ENCODE measurements around the gene PAX5. TPM values are rescaled to one million over a fixed set of nuclear protein-coding genes. Genes with fewer than 3 reads are reported as not detected.

The PAX5 gene
- total RNA-seq, 1 donor from 2014 or later, result not detected

DNA sequence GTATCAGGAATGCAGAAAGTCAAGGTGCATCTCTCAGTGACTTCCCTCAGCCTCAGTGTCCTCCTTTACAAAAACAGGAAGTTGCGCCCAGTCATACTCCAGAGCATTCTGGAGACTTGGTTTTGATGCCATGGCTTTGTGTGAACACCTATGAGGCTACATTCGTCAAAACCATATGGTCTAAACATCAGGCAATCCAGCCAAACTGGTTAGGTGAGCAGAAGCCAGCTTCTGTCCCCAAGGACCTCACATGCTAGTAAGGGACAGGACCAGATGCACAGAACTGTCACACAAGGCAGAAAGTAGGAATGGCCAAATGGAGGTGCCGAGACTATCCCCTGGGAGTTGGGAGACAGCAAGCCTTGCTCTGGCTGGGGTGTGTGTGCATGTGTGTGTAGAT, 244.2 kb downstream of the PAX5 start:
- DNase-seq (ENCODE audit: low read depth), result no peak
- TF ChIP-seq, protein P1, sequence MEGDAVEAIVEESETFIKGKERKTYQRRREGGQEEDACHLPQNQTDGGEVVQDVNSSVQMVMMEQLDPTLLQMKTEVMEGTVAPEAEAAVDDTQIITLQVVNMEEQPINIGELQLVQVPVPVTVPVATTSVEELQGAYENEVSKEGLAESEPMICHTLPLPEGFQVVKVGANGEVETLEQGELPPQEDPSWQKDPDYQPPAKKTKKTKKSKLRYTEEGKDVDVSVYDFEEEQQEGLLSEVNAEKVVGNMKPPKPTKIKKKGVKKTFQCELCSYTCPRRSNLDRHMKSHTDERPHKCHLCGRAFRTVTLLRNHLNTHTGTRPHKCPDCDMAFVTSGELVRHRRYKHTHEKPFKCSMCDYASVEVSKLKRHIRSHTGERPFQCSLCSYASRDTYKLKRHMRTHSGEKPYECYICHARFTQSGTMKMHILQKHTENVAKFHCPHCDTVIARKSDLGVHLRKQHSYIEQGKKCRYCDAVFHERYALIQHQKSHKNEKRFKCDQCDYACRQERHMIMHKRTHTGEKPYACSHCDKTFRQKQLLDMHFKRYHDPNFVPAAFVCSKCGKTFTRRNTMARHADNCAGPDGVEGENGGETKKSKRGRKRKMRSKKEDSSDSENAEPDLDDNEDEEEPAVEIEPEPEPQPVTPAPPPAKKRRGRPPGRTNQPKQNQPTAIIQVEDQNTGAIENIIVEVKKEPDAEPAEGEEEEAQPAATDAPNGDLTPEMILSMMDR (conservative IDR thresholded peaks at IDR 0.05; ENCODE audit: low read depth, low read length), result no peak
- no peak overlapping the region for H3K4me3 ChIP-seq (ENCODE audit: low read depth, low read length)

DNA sequence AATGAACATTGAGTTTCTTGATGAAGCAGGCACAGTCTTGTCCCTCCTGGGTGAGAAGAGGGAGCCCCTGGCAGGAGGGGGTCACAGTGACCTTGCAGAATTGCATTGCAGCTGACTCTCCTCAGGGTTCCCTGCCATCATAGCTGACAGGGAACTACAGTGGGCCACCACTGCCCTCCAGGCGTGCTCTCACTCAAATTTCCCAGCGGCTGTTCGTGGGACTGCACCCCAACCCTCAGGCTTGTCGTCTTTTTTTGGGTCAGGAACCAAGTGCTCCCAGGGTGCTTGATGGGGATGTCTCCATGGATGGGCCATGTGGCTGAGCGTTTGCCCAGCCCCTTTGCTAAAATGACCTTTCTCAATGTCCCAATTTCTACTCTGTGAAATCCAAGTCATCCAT, 245.5 kb downstream of the PAX5 start:
- TF ChIP-seq, protein P1 (conservative IDR thresholded peaks at IDR 0.05; ENCODE audit: low read depth, low read length), result peak; percentile 40
- DNase-seq (ENCODE audit: low read depth), result no peak
- H3K4me3 ChIP-seq (ENCODE audit: low read depth, low read length), result no peak overlapping the region

- no peak for DNase-seq (ENCODE audit: low read depth)
- TF ChIP-seq, protein P1 (conservative IDR thresholded peaks at IDR 0.05; ENCODE audit: low read depth, low read length), result no peak
- H3K4me3 ChIP-seq (ENCODE audit: low read depth, low read length), result no peak overlapping the region
These were observed 246.4 kb downstream of the PAX5 start for GRCh38 chr9:36787709-36788108.

Other genes with a start within 250 kb of the PAX5 start
- gene ZCCHC7, start 86.3 kb upstream of the PAX5 start, total RNA-seq, result 8.8 and 13.3 TPM in 2 replicates